ENCODE data around the gene REXO4.

REXO4 gene

DNA sequence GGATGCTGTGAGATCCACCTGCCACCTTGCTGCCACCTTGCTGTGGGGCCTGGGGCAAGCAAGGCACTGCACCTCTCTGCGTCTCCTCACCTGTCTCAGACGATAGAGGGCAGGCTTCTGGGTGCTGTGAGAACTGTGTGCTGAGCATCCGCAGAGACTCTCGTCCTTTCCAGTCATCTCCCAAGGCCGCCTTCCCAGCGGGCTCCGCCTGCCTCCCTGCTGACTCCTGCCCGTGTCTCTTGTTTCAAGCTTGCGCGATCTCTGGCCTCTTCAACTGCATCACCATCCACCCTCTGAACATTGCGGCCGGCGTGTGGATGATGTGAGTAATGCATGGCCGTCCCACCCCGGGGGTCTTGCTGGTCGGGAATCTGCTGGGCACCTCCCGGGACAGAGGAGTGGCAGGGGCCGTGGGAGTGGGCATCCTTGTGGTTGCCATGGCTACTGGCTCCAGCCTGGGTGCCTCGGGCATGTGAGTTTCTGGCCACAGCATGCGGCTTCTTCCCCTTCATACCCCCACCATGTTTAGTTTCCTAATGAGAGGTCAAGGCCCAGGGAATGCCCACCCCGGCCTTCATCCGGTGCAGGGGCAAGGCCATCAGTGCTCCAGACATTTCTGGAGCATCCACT lies 45.5 kb upstream of the REXO4 start:
- Mint-ChIP-seq H3K36me3 (ENCODE audit: low read depth) (peaks cover 4% of the 10 kb centered on the region), H3K27ac (no peak overlapping the region), H3K4me1 (peaks cover 47% of the 10 kb centered on the region), H3K9me3 (no peaks in the 10 kb centered on the region), H3K4me3 (no peak overlapping the region), H3K27me3 (ENCODE audit: low read depth, poor library complexity) (peaks cover 3% of the 10 kb centered on the region)
- no peak for DNase-seq
- TF ChIP-seq, protein P1, sequence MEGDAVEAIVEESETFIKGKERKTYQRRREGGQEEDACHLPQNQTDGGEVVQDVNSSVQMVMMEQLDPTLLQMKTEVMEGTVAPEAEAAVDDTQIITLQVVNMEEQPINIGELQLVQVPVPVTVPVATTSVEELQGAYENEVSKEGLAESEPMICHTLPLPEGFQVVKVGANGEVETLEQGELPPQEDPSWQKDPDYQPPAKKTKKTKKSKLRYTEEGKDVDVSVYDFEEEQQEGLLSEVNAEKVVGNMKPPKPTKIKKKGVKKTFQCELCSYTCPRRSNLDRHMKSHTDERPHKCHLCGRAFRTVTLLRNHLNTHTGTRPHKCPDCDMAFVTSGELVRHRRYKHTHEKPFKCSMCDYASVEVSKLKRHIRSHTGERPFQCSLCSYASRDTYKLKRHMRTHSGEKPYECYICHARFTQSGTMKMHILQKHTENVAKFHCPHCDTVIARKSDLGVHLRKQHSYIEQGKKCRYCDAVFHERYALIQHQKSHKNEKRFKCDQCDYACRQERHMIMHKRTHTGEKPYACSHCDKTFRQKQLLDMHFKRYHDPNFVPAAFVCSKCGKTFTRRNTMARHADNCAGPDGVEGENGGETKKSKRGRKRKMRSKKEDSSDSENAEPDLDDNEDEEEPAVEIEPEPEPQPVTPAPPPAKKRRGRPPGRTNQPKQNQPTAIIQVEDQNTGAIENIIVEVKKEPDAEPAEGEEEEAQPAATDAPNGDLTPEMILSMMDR (IDR thresholded peaks at IDR 0.05), result no peak

DNA sequence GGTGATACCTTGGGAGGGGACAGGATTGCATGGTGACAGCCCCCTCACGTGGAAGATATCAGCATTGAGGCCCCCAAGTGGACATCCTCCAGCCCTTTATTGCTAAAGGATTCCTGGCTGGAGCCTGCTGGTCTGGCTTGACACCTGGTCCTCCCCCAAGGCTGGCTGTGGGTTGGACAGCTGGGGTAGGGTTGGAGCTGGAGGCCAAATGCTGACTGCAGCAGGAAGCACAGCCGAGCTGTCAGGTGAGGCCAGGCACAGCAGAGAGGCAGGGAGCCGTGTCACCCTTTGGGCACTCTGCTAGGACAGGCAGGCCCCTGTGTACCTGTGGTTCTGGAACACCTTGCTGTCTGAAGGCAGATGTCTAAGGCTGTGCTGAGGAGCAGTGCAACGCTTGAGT lies 44.2 kb upstream of the REXO4 start:
- Mint-ChIP-seq H3K36me3 (ENCODE audit: low read depth) (peaks cover 4% of the 10 kb centered on the region), H3K4me3 (no peak overlapping the region), H3K27ac (no peak overlapping the region), H3K9me3 (no peaks in the 10 kb centered on the region), H3K27me3 (ENCODE audit: low read depth, poor library complexity) (peaks cover 3% of the 10 kb centered on the region), H3K4me1 (peaks cover 47% of the 10 kb centered on the region)
- TF ChIP-seq, protein P1 (IDR thresholded peaks at IDR 0.05), result no peak
- DNase-seq, result no peak

DNA sequence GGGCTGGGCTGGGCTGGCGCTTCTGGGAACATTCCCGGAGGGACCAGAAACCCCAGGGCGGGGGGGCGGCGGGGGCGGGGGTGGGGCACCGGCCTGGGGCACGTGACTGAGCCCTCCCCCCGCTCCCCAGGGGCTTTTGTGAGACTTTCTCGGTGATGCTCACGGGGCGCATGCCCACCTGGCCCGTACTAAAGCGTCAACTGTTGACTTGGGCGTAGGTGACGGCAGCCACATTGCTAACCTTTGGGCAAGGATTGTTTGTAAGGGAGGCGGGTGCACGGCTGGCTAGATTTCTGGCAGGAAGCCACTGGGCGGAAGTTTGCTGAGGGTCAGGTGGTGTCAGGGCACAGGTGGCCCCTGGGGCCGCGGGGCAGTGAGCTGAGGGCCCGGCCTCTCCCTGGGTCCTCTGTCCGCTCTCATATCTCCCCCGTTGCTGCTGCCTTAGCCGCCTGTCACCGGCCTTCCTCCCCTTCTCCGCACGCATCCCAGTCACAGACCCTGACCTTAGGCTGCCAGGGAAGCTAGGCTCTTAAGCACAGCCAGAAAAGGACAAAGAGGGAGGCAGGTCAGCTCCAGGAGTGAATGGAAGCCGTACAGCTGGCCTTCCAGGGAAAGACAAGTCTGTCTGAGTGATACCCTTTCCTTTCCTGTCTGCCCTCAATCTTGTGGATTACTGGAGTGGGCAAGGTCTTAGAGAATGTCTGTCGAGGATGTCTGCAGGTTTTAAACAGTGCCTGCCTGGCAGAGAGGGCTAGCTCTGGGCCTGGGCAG lies 42.8 kb upstream of the REXO4 start:
- peaks cover 3% of the 10 kb centered on the region for H3K36me3 Mint-ChIP-seq (ENCODE audit: low read depth)
- peak overlapping the region; percentile 36 for H3K27ac Mint-ChIP-seq
- H3K27me3 Mint-ChIP-seq (ENCODE audit: low read depth, poor library complexity), result peaks cover 3% of the 10 kb centered on the region
- TF ChIP-seq, protein P1 (IDR thresholded peaks at IDR 0.05), result no peak
- DNase-seq, result no peak
- H3K4me3 Mint-ChIP-seq, result peak overlapping the region; percentile 87
- H3K4me1 Mint-ChIP-seq, result peaks cover 47% of the 10 kb centered on the region
- H3K9me3 Mint-ChIP-seq, result no peaks in the 10 kb centered on the region

- DNase-seq, result peak; percentile 99
- H3K4me1 Mint-ChIP-seq, result peaks cover 47% of the 10 kb centered on the region
- H3K4me3 Mint-ChIP-seq, result peak within 1 kb of the TSS; percentile 87
- peak within 1 kb of the TSS; percentile 83 for H3K27ac Mint-ChIP-seq
- H3K36me3 Mint-ChIP-seq (ENCODE audit: low read depth), result no peaks in the 10 kb centered on the region
- peaks cover 3% of the 10 kb centered on the region for H3K27me3 Mint-ChIP-seq (ENCODE audit: low read depth, poor library complexity)
- TF ChIP-seq, protein P1 (IDR thresholded peaks at IDR 0.05), result no peak
- no peaks in the 10 kb centered on the region for H3K9me3 Mint-ChIP-seq
Measured at GRCh38 chr9:133459476-133460404, 41.9 kb upstream of the REXO4 start, which contains the start of gene CACFD1. TSS of gene CACFD1 (plus strand) at chr9:133459978. CDS start at chr9:133460067, 89 bp downstream.

GRCh38 chr9:133458643-133459312 lies 41.0 kb upstream of the REXO4 start:
- TF ChIP-seq, protein P1 (IDR thresholded peaks at IDR 0.05), result no peak
- Mint-ChIP-seq H3K4me3 (peak overlapping the region; percentile 83), H3K4me1 (peaks cover 42% of the 10 kb centered on the region), H3K27ac (no peak overlapping the region), H3K36me3 (ENCODE audit: low read depth) (no peaks in the 10 kb centered on the region), H3K9me3 (no peaks in the 10 kb centered on the region), H3K27me3 (ENCODE audit: low read depth, poor library complexity) (peaks cover 3% of the 10 kb centered on the region)
- no peak for DNase-seq

Measured in nephron progenitor cell (in vitro differentiated cells).